GM23338 (cell line): ENCODE data around the gene STOML3. TPM values are rescaled to one million over a fixed set of nuclear protein-coding genes. Genes with fewer than 3 reads are reported as not detected.

ENCODE experiments used
- ATAC-seq: fragments of 200-7000 bp; cut with Tn5 transposase; 3 replicates; pipeline ENCODE4 v1.9.1; 2020
- DNase-seq: peaks from one replicate; pipeline ENCODE4 v3.0.0-alpha.2; 2015; ENCODE audit warnings: low spot score
- H2AFZ ChIP-seq: fragments of 200-600 bp; sonication (generic); 2 replicates; pipeline ENCODE4 v1.8.0; 2016; ENCODE audit warnings: antibody characterized with exemption, mild to moderate bottlenecking, moderate library complexity
- H3F3A ChIP-seq: fragments of 200-600 bp; sonication (generic); replicated peaks from 2 replicates; pipeline ENCODE4 v1.8.0; 2017; ENCODE audit warnings: antibody characterized with exemption, mixed run types, low read depth
- H3K27ac ChIP-seq: fragments of 200-600 bp; sonication (generic); 2 replicates; pipeline ENCODE4 v1.6.1; 2016; ENCODE audit warnings: low read depth
- H3K27me3 ChIP-seq: fragments of 200-600 bp; sonication (generic); 2 replicates; pipeline ENCODE4 v1.8.0; 2016; ENCODE audit warnings: mild to moderate bottlenecking, mixed run types, moderate library complexity; ENCODE audit not compliant: insufficient read depth
- H3K36me3 ChIP-seq: fragments of 200-600 bp; sonication (generic); 2 replicates; pipeline ENCODE4 v1.8.0; 2016; ENCODE audit warnings: mild to moderate bottlenecking; ENCODE audit not compliant: insufficient read depth
- H3K4me1 ChIP-seq: fragments of 200-600 bp; sonication (generic); 2 replicates; pipeline ENCODE4 v1.8.0; 2016; ENCODE audit warnings: mild to moderate bottlenecking, moderate library complexity; ENCODE audit not compliant: insufficient read depth
- H3K4me2 ChIP-seq: fragments of 200-600 bp; sonication (generic); 2 replicates; pipeline ENCODE4 v1.7.1; 2017; ENCODE audit warnings: mixed run types
- H3K4me3 ChIP-seq: fragments of 200-600 bp; sonication (generic); 2 replicates; pipeline ENCODE4 v1.6.1; 2016; ENCODE audit warnings: mixed run types
- H3K79me2 ChIP-seq: fragments of 200-600 bp; sonication (generic); replicated peaks from 2 replicates; pipeline ENCODE4 v1.8.0; 2017; ENCODE audit warnings: mild to moderate bottlenecking; ENCODE audit not compliant: insufficient read depth
- H3K9me2 ChIP-seq: fragments of 200-600 bp; sonication (generic); 2 replicates; pipeline ENCODE4 v1.8.0; 2017; ENCODE audit not compliant: insufficient read depth
- H4K20me1 ChIP-seq: fragments of 200-600 bp; sonication (generic); replicated peaks from 2 replicates; pipeline ENCODE4 v1.8.0; 2017; ENCODE audit warnings: mild to moderate bottlenecking; ENCODE audit not compliant: insufficient read depth
- H3K27ac Mint-ChIP-seq: 2 replicates; pipeline ENCODE4 v1.8.0; 2020; ENCODE audit warnings: inconsistent platforms, mild to moderate bottlenecking, moderate library complexity, mixed read lengths
- H3K27me3 Mint-ChIP-seq: 3 replicates; pipeline ENCODE4 v1.8.0; 2022; ENCODE audit warnings: low read depth, mild to moderate bottlenecking, moderate library complexity, mixed read lengths, inconsistent platforms; ENCODE audit not compliant: insufficient read depth, poor library complexity
- H3K36me3 Mint-ChIP-seq: 3 replicates; pipeline ENCODE4 v1.8.0; 2021; ENCODE audit warnings: low read depth, mild to moderate bottlenecking, inconsistent platforms, moderate library complexity, mixed read lengths
- H3K4me1 Mint-ChIP-seq: 3 replicates; pipeline ENCODE4 v1.8.0; 2020; ENCODE audit warnings: mild to moderate bottlenecking, inconsistent platforms, mixed read lengths
- H3K4me3 Mint-ChIP-seq: 3 replicates; pipeline ENCODE4 v1.8.0; 2021; ENCODE audit warnings: moderate library complexity, mild to moderate bottlenecking, inconsistent platforms, mixed read lengths
- H3K9me3 Mint-ChIP-seq: 3 replicates; pipeline ENCODE4 v1.8.0; 2020; ENCODE audit warnings: moderate library complexity, mild to moderate bottlenecking, inconsistent platforms, mixed read lengths
- CREB1 ChIP-seq: fragments of 250-450 bp; sonication (Bioruptor Pico); IDR thresholded peaks from 2 replicates; pipeline ENCODE4 v1.5.0; 2020; ENCODE audit warnings: low read depth, mild to moderate bottlenecking, moderate library complexity
- EZH2 ChIP-seq: fragments of 200-600 bp; sonication (generic); IDR thresholded peaks from one replicate; pipeline ENCODE4 v1.8.0; 2017; ENCODE audit warnings: antibody characterized with exemption, mild to moderate bottlenecking, low read depth; ENCODE audit not compliant: unreplicated experiment
- EZH2phosphoT487 ChIP-seq: fragments of 200-600 bp; sonication (generic); IDR thresholded peaks from one replicate; pipeline ENCODE4 v1.8.1; 2018; ENCODE audit warnings: antibody characterized with exemption; ENCODE audit not compliant: unreplicated experiment
- JUNB ChIP-seq: IDR thresholded peaks from one replicate; pipeline ENCODE4 v1.6.1; 2016; ENCODE audit warnings: antibody characterized with exemption; ENCODE audit not compliant: unreplicated experiment
- NANOG ChIP-seq: IDR thresholded peaks from 2 replicates; pipeline ENCODE4 v1.6.1; 2016; ENCODE audit warnings: antibody characterized with exemption, borderline replicate concordance
- POLR2AphosphoS5 ChIP-seq: IDR thresholded peaks from 2 replicates; pipeline ENCODE4 v1.6.1; 2016; ENCODE audit warnings: antibody characterized with exemption, low read depth
- STAT1 ChIP-seq: IDR thresholded peaks from one replicate; pipeline ENCODE4 v1.6.1; 2016; ENCODE audit warnings: antibody characterized with exemption; ENCODE audit not compliant: unreplicated experiment
- ZNF114 ChIP-seq: fragments of 250-450 bp; sonication (Bioruptor Pico); IDR thresholded peaks from 2 replicates; pipeline ENCODE4 v1.5.0; 2020; ENCODE audit warnings: mild to moderate bottlenecking, moderate library complexity
- ZNF331 ChIP-seq: fragments of 250-450 bp; sonication (Bioruptor Pico); IDR thresholded peaks from 2 replicates; pipeline ENCODE4 v1.5.0; 2020; ENCODE audit warnings: low read depth, mild to moderate bottlenecking, moderate library complexity
- polyA plus RNA-seq: library from polyadenylated mRNA; unstranded; fragments of >200 nt; fragmentation: Nextera tagmentation; extraction: Ambion mirVana; gene quantifications from 2 replicates; pipeline ENCODE4 v1.2.1, GENCODE V29; 2016
- total RNA-seq: library from RNA; depleted of rRNA; stranded (reverse); fragments of >200 nt; shearing (Covaris generic); gene quantifications from 2 replicates; pipeline ENCODE4 v1.2.3, GENCODE V29; 2014
- TF ChIP-seq, protein P1 (sequence below), 2 experiments: fragments of 200-600 bp in 1 of 2; sonication (generic) in 1 of 2; conservative IDR thresholded peaks; 2 replicates each; pipeline versions ENCODE4 v1.5.1 to v1.6.1; 2016 to 2017; ENCODE audit warnings: antibody characterized with exemption in 2 of 2, low read depth in 2 of 2, mild to moderate bottlenecking in 2 of 2, moderate library complexity in 1 of 2
- TF ChIP-seq, protein P2 (sequence below): IDR thresholded peaks from 2 replicates; pipeline ENCODE4 v1.6.1; 2016; ENCODE audit warnings: antibody characterized with exemption
- TF ChIP-seq, protein P3 (sequence below): fragments of 250-450 bp; sonication (Bioruptor Pico); IDR thresholded peaks from 2 replicates; pipeline ENCODE4 v1.5.0; 2020; ENCODE audit warnings: mild to moderate bottlenecking, moderate library complexity
- TF ChIP-seq, protein P4 (sequence below): IDR thresholded peaks from one replicate; pipeline ENCODE4 v1.6.1; 2018; ENCODE audit warnings: antibody characterized with exemption; ENCODE audit not compliant: unreplicated experiment

STOML3 gene
- total and polyA plus RNA-seq, 2 experiments from 2014 or later: not detected

DNA sequence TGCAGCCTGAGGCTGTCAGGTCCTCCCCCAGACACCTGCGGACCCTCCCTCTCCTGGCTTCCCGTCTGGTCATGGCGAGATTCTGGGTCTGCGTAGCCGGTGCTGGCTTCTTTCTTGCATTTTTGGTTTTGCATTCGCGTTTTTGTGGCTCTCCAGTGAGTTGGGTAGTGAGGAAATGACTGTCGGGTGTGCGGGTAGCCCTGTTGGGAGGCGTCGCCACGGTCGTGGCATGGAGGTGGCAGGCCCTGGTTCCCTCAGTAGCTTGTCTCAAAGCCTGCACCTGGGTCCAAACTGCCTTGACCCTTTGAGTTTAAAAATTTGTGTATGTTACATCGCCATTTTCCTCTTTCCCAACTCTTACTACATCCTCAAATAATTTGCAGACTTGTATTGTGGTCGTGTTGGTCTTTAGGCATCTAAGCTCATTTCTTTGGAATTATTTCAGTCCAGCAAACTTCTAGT, 48.0 kb upstream of the STOML3 start:
- H3F3A ChIP-seq: no peaks in the 10 kb centered on the region
- peaks cover 23% of the 10 kb centered on the region for H3K4me1 Mint-ChIP-seq
- H3K4me3 Mint-ChIP-seq: peak overlapping the region; percentile 93
- H3K9me3 Mint-ChIP-seq: no peaks in the 10 kb centered on the region
- peak overlapping the region; percentile 76 for H3K4me2 ChIP-seq
- H3K9me2 ChIP-seq: no peaks in the 10 kb centered on the region
- H3K36me3 Mint-ChIP-seq: peaks cover 11% of the 10 kb centered on the region
- peaks cover 16% of the 10 kb centered on the region; the same call in 1 of the 2 replicates for H4K20me1 ChIP-seq
- H2AFZ ChIP-seq: peak overlapping the region; percentile 2
- peak overlapping the region; percentile 86 for H3K4me3 ChIP-seq
- H3K4me1 ChIP-seq: peaks cover 19% of the 10 kb centered on the region
- no peaks in the 10 kb centered on the region for H3K27me3 ChIP-seq
- peaks cover 47% of the 10 kb centered on the region for H3K79me2 ChIP-seq
- no peak overlapping the region for H3K27ac ChIP-seq
- H3K36me3 ChIP-seq: no peaks in the 10 kb centered on the region
- ATAC-seq (peak; percentile 65), DNase-seq (no peak)
- peak overlapping the region; percentile 98 for H3K27ac Mint-ChIP-seq
- no peaks in the 10 kb centered on the region for H3K27me3 Mint-ChIP-seq
- TF ChIP-seq, protein P1, sequence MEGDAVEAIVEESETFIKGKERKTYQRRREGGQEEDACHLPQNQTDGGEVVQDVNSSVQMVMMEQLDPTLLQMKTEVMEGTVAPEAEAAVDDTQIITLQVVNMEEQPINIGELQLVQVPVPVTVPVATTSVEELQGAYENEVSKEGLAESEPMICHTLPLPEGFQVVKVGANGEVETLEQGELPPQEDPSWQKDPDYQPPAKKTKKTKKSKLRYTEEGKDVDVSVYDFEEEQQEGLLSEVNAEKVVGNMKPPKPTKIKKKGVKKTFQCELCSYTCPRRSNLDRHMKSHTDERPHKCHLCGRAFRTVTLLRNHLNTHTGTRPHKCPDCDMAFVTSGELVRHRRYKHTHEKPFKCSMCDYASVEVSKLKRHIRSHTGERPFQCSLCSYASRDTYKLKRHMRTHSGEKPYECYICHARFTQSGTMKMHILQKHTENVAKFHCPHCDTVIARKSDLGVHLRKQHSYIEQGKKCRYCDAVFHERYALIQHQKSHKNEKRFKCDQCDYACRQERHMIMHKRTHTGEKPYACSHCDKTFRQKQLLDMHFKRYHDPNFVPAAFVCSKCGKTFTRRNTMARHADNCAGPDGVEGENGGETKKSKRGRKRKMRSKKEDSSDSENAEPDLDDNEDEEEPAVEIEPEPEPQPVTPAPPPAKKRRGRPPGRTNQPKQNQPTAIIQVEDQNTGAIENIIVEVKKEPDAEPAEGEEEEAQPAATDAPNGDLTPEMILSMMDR (conservative IDR thresholded peaks at IDR 0.05; ENCODE audit: low read depth in 2 of 2): no peak
- TF ChIP-seq, protein P2, sequence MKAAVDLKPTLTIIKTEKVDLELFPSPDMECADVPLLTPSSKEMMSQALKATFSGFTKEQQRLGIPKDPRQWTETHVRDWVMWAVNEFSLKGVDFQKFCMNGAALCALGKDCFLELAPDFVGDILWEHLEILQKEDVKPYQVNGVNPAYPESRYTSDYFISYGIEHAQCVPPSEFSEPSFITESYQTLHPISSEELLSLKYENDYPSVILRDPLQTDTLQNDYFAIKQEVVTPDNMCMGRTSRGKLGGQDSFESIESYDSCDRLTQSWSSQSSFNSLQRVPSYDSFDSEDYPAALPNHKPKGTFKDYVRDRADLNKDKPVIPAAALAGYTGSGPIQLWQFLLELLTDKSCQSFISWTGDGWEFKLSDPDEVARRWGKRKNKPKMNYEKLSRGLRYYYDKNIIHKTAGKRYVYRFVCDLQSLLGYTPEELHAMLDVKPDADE: no peak
- no peak for TF ChIP-seq ZNF114 (CRISPR knock-in tag)
- TF ChIP-seq, protein P3, sequence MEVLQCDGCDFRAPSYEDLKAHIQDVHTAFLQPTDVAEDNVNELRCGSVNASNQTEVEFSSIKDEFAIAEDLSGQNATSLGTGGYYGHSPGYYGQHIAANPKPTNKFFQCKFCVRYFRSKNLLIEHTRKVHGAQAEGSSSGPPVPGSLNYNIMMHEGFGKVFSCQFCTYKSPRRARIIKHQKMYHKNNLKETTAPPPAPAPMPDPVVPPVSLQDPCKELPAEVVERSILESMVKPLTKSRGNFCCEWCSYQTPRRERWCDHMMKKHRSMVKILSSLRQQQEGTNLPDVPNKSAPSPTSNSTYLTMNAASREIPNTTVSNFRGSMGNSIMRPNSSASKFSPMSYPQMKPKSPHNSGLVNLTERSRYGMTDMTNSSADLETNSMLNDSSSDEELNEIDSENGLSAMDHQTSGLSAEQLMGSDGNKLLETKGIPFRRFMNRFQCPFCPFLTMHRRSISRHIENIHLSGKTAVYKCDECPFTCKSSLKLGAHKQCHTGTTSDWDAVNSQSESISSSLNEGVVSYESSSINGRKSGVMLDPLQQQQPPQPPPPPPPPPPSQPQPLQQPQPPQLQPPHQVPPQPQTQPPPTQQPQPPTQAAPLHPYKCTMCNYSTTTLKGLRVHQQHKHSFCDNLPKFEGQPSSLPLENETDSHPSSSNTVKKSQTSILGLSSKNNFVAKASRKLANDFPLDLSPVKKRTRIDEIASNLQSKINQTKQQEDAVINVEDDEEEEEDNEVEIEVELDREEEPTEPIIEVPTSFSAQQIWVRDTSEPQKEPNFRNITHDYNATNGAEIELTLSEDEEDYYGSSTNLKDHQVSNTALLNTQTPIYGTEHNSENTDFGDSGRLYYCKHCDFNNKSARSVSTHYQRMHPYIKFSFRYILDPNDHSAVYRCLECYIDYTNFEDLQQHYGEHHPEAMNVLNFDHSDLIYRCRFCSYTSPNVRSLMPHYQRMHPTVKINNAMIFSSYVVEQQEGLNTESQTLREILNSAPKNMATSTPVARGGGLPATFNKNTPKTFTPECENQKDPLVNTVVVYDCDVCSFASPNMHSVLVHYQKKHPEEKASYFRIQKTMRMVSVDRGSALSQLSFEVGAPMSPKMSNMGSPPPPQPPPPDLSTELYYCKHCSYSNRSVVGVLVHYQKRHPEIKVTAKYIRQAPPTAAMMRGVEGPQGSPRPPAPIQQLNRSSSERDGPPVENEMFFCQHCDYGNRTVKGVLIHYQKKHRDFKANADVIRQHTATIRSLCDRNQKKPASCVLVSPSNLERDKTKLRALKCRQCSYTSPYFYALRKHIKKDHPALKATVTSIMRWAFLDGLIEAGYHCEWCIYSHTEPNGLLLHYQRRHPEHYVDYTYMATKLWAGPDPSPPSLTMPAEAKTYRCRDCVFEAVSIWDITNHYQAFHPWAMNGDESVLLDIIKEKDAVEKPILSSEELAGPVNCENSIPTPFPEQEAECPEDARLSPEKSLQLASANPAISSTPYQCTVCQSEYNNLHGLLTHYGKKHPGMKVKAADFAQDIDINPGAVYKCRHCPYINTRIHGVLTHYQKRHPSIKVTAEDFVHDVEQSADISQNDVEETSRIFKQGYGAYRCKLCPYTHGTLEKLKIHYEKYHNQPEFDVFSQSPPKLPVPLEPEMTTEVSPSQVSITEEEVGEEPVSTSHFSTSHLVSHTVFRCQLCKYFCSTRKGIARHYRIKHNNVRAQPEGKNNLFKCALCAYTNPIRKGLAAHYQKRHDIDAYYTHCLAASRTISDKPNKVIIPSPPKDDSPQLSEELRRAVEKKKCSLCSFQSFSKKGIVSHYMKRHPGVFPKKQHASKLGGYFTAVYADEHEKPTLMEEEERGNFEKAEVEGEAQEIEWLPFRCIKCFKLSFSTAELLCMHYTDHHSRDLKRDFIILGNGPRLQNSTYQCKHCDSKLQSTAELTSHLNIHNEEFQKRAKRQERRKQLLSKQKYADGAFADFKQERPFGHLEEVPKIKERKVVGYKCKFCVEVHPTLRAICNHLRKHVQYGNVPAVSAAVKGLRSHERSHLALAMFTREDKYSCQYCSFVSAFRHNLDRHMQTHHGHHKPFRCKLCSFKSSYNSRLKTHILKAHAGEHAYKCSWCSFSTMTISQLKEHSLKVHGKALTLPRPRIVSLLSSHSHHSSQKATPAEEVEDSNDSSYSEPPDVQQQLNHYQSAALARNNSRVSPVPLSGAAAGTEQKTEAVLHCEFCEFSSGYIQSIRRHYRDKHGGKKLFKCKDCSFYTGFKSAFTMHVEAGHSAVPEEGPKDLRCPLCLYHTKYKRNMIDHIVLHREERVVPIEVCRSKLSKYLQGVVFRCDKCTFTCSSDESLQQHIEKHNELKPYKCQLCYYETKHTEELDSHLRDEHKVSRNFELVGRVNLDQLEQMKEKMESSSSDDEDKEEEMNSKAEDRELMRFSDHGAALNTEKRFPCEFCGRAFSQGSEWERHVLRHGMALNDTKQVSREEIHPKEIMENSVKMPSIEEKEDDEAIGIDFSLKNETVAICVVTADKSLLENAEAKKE (CRISPR knock-in tag): no peak
- TF ChIP-seq NANOG: no peak
- TF ChIP-seq POLR2AphosphoS5: no peak
- TF ChIP-seq, protein P4, sequence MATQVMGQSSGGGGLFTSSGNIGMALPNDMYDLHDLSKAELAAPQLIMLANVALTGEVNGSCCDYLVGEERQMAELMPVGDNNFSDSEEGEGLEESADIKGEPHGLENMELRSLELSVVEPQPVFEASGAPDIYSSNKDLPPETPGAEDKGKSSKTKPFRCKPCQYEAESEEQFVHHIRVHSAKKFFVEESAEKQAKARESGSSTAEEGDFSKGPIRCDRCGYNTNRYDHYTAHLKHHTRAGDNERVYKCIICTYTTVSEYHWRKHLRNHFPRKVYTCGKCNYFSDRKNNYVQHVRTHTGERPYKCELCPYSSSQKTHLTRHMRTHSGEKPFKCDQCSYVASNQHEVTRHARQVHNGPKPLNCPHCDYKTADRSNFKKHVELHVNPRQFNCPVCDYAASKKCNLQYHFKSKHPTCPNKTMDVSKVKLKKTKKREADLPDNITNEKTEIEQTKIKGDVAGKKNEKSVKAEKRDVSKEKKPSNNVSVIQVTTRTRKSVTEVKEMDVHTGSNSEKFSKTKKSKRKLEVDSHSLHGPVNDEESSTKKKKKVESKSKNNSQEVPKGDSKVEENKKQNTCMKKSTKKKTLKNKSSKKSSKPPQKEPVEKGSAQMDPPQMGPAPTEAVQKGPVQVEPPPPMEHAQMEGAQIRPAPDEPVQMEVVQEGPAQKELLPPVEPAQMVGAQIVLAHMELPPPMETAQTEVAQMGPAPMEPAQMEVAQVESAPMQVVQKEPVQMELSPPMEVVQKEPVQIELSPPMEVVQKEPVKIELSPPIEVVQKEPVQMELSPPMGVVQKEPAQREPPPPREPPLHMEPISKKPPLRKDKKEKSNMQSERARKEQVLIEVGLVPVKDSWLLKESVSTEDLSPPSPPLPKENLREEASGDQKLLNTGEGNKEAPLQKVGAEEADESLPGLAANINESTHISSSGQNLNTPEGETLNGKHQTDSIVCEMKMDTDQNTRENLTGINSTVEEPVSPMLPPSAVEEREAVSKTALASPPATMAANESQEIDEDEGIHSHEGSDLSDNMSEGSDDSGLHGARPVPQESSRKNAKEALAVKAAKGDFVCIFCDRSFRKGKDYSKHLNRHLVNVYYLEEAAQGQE: no peak
- TF ChIP-seq STAT1: no peak
- no peak for TF ChIP-seq CREB1 (CRISPR knock-in tag)
- no peak for TF ChIP-seq ZNF331 (CRISPR knock-in tag)
- TF ChIP-seq EZH2: no peak
- TF ChIP-seq EZH2phosphoT487: no peak
- TF ChIP-seq JUNB: no peak
